GM12878 (cell line): Measurements from ENCODE around the gene OSCP1.

Experiments used
- CEBPB ChIP-seq, 2 experiments: fragments of 150-350 bp in 1 of 2; IDR thresholded peaks; 2 replicates each; pipeline ENCODE4 v1.6.1; 2012 to 2014; ENCODE audit warnings: low read depth in 2 of 2, low read length in 2 of 2, borderline replicate concordance in 1 of 2, inconsistent platforms in 1 of 2
- CREM ChIP-seq: IDR thresholded peaks from 2 replicates; pipeline ENCODE4 v1.6.1; 2014; ENCODE audit warnings: antibody characterized with exemption, low read depth
- SIN3A ChIP-seq: IDR thresholded peaks from 2 replicates; pipeline ENCODE4 v1.6.1; 2012; ENCODE audit warnings: low read depth, low read length, improper control_type of control experiment

GRCh38 chr1:36381405-36381804 lies 68.8 kb downstream of the OSCP1 start:
- no peak for TF ChIP-seq CEBPB (IDR thresholded peaks at IDR 0.05; ENCODE audit: borderline replicate concordance in 1 of 2, low read depth in 2 of 2, low read length in 2 of 2)
- TF ChIP-seq CREM, result no peak
- no peak for TF ChIP-seq SIN3A
